GM10266 (cell line): Measurements from ENCODE around the gene C2CD4D.
"Not testable (repeated sequence)": the region's sequence is repeated elsewhere in the genome, so short reads cannot be mapped to it uniquely, and the experiment has no call there.

Source experiments
- DNase-seq: peaks from one replicate; pipeline ENCODE4 v3.0.0; 2012; ENCODE audit errors: extremely low spot score
- CTCF ChIP-seq: IDR thresholded peaks from 2 replicates; pipeline ENCODE4 v1.5.1; 2012; ENCODE audit warnings: mild to moderate bottlenecking, low read depth; ENCODE audit not compliant: control insufficient read depth, insufficient read depth; ENCODE audit errors: missing control alignments

C2CD4D gene

GRCh38 chr1:151881479-151881878, 41.9 kb upstream of the C2CD4D start:
- peak; percentile 17 for TF ChIP-seq CTCF
- DNase-seq: no peak

GRCh38 chr1:151875419-151876097, 35.9 kb upstream of the C2CD4D start:
- no peak for DNase-seq
- TF ChIP-seq CTCF: no peak

DNA sequence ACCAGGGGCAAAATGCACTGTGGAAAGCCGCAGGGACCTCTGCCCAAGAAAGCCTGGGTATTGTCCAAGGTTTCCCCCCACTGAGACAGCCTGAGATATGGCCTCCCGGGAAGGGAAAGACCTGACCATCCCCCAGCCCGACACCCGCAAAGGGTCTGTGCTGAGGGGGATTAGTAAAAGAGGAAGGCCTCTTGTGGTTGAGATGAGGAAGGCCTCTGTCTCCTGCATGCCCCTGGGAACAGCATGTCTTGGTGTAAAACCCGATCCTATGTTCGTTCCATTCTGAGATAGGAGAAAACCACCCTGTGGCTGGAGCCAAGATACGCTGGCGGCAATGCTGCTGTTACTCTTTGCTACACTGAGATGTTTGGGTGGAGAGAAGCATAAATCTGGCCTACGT, 33.2 kb upstream of the C2CD4D start:
- DNase-seq: not testable (repeated sequence)

DNA sequence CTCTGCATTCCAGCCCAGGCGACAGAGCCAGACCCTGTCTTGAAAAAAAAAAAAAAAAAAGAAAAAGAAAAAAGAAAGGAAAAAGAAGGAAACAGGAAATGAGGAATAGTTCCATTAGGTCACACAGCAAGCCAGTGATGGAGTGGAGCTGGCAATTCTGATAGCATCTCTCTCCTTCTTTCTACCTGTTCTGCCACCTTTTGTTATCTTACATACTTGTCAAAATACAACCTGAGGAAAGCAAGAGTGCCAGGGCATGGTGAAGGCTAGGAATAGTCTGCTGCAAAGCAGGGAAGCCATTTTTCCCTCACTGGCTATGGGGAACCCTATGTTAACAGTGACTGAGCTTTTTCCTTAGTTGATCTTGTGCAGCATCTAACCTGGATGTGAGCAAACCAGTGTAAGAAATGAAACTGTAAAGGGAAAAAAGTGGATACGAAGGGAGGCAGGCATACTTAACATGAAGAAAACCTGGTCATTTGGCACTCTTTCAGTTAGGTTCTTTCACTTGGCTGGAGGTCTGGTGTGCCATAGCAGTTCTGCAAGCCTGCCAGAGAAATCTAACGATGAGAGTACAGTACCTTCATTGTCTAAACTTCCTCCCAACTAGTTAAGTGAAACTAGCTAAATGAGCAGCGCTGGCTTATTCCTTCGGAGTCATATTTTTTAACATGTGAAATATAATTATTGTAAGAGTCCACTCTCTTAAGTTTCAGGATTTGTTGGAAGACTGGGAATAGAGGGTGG, 31.8 kb upstream of the C2CD4D start:
- no peak for TF ChIP-seq CTCF
- no peak for DNase-seq

DNA sequence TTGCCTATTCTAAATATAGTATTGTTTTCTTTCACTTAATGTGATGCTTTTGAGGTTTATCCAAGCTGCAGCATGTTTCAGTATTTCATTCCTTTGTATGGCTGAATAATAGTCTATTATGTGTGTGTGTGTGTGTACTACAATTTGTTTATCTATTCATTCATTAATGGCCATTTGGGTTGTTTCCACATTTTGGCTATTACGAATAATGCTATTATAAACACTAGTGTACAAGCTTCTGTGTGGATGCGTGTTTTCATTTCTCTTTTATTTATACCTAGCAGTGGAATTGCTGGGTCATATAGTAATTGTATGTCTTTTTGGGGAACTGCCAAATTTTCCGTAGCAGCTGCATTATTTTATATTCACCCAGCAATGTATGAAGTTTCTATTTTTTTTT, 28.9 kb upstream of the C2CD4D start:
- DNase-seq: no peak
- no peak for TF ChIP-seq CTCF

DNA sequence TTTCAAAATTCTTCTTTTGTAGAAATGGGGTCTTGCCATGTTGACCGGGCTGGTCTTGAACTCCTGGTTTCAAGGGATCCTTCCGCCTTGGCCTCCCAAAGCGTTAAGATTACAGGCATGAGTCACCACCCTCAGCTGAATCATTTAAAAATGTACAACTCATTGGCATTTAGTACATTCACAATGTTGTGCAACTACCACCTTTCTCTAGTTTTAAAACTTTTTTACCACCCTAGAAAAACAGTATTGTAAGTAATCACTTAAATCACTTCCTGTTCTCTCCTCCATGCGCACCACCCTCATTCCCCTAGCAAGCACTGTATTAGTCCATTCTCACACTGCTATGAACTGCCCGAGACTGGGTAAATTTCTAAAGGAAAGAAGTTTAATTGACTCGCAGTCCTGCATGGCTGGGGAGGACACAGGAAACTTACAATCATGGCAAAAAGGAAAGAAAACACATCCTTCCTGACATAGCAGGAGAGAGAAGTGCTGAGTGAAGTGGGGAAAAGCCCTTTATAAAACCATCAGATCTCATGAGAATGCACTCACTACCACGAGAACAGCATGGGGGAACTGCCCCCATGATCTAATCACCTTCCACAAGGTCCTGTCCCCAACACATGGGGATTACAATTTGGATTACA, 28.3 kb upstream of the C2CD4D start:
- TF ChIP-seq CTCF: no peak
- no peak for DNase-seq

DNA sequence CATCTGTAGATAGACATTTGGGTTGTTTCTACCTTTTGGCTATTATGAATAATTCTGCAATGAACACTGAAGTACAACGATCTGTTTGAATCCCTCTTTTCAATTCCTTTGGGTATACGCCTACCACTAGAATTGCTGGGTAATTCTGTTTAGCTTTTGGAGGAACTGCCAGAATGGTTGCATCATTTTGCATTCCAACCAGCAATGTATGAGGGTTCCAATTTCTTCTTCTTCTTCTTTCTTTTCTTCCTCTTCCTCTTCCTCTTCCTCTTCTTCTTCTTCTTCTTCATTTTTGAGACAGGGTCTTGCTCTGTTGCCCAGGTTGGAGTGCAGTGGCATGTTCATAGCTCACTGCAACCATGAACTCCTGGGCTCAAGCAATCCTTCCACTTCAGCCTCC, 27.7 kb upstream of the C2CD4D start:
- no peak for TF ChIP-seq CTCF
- DNase-seq: no peak

- TF ChIP-seq CTCF: no peak
- no peak for DNase-seq
Measured at GRCh38 chr1:151864411-151864810, 24.8 kb upstream of the C2CD4D start.
